ENCODE results near the gene RCBTB2.

Gene RCBTB2

DNA sequence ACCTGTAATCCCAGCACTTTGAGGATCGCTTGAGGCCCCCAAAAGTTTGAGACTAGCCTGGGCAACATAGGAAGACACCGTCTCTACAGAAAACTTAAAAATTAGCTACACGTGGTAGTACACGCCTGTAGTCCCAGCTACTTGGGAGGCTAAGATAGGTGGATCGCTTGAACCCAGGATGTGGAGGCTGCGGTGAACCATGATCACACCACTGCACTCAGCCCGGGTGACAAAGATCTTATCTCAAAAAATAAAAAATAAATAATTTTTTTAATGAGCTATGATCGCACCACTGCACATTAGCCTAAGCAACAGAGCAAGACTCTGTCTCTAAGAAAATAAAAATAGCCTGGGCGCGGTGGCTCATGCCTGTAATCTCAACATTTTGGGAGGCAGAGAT lies 6.6 kb downstream of the RCBTB2 start:
- TF ChIP-seq, protein P1, sequence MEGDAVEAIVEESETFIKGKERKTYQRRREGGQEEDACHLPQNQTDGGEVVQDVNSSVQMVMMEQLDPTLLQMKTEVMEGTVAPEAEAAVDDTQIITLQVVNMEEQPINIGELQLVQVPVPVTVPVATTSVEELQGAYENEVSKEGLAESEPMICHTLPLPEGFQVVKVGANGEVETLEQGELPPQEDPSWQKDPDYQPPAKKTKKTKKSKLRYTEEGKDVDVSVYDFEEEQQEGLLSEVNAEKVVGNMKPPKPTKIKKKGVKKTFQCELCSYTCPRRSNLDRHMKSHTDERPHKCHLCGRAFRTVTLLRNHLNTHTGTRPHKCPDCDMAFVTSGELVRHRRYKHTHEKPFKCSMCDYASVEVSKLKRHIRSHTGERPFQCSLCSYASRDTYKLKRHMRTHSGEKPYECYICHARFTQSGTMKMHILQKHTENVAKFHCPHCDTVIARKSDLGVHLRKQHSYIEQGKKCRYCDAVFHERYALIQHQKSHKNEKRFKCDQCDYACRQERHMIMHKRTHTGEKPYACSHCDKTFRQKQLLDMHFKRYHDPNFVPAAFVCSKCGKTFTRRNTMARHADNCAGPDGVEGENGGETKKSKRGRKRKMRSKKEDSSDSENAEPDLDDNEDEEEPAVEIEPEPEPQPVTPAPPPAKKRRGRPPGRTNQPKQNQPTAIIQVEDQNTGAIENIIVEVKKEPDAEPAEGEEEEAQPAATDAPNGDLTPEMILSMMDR (IDR thresholded peaks at IDR 0.05; ENCODE audit: low read depth, low read length): no peak

DNA sequence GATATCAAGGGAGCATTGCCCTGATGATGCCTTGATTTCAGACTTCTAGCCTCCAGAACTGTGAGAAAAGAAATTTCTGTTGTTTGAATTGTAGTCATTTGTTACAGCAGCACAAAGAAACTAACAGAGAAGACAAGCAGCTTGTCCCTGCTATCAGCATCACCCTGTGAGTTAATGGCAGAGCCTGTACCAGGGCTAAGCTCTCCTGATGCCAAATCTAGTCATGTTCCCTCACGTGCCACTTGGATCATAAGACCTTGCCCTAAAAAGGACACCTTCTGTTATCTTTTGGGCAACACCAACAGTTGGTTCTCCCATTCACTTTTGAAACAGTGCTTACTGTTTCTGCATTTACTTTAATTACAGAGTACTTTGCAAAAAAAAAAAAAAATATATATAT lies 14.8 kb downstream of the RCBTB2 start:
- TF ChIP-seq, protein P1 (IDR thresholded peaks at IDR 0.05; ENCODE audit: low read depth, low read length): no peak

More for the DNA sequence above, 6.6 kb downstream of the RCBTB2 start:
- H3K4me3 ChIP-seq (ENCODE audit: low read depth, low read length): no peak overlapping the region

DNA sequence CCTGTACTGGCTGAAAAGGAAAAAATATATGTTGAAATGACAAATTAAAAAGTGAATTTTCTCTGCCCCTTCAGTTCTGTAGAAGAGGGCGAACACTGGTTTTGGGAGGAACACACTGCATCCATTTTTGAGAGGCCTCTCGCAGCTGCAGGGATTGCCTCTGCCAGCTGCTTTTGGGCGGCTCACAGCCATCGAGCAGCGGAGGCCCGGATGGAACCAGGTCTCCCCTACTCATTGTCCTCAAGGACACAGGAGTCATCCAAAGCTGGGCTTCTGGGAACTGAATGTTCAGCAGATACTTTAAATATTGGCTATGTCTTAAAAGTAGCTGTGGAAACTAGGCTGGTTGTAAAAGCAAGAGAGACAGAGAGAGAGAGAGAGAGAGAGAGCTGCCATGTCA lies 17.1 kb downstream of the RCBTB2 start:
- H3K4me3 ChIP-seq (ENCODE audit: low read depth, low read length): no peak overlapping the region
- TF ChIP-seq, protein P1 (IDR thresholded peaks at IDR 0.05; ENCODE audit: low read depth, low read length): no peak

More for the DNA sequence above, 14.8 kb downstream of the RCBTB2 start:
- no peak overlapping the region for H3K4me3 ChIP-seq (ENCODE audit: low read depth, low read length)

DNA sequence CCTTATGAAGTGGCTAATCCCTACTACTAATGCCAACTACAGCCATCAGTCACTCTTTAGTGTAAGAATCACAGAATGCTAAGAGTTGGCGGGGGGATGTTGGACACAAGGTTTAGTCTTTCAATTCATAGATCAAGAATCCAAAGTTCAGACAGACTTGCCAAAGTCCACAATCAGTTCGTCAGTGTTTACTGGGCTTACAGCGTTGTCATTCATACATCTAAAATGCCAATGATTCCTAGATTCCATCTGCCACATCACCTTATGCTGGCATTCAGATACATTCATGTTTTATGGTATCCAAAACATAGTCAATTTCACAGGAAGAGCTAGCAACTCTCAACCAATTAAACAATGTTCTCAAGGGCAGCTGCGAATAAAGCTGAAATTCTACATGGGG lies 18.1 kb downstream of the RCBTB2 start:
- TF ChIP-seq, protein P1 (IDR thresholded peaks at IDR 0.05; ENCODE audit: low read depth, low read length): no peak
- no peak overlapping the region for H3K4me3 ChIP-seq (ENCODE audit: low read depth, low read length)

DNA sequence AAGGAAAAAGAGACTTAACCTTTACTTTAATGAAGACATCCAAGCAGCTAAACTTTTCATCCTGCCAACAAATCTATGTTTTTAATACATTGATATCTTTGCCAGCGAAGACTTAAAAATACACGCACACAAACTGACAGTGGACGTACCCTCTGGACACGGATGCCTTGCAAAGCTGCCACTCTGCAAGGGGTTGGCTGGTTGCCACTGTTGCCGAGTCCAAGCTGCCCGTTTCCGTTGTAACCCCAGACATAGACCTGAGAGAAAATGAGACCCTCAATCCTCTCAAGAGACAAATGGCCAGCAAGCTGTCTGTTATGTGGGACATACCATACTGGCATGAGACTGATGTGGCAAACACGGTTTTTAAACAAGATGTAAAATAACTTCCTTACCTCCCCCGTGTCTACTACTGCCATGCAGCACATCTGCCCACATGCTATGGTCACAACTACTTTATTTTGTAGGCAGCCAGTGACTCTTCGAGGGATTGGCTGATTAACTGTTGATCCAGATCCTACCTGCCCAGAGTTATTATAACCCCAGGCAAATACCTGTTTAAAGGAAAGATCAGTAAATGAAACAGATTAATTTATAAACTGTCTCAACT lies 21.2 kb downstream of the RCBTB2 start:
- TF ChIP-seq, protein P1 (IDR thresholded peaks at IDR 0.05; ENCODE audit: low read depth, low read length): no peak
- H3K4me3 ChIP-seq (ENCODE audit: low read depth, low read length): no peak overlapping the region

DNA sequence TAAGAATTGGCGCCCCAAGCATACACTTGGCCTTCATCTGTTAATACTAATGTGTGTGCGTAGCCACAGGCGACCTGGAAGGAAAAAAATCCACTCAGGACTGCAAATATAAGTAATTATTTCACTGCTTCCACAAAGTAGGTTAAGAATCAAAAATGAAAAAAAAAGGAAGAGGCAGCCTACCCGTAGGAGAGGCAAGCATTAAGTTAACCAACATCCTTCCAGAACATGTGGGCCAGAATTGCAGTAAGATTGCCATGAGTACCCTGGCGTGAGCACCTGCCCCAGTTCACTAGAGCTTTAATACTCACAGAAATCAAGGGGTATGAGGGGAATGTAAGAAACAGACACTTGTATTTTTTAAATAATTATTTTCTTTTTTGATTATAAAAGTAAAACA lies 22.2 kb downstream of the RCBTB2 start:
- TF ChIP-seq, protein P1 (IDR thresholded peaks at IDR 0.05; ENCODE audit: low read depth, low read length): no peak
- H3K4me3 ChIP-seq (ENCODE audit: low read depth, low read length): no peak overlapping the region

DNA sequence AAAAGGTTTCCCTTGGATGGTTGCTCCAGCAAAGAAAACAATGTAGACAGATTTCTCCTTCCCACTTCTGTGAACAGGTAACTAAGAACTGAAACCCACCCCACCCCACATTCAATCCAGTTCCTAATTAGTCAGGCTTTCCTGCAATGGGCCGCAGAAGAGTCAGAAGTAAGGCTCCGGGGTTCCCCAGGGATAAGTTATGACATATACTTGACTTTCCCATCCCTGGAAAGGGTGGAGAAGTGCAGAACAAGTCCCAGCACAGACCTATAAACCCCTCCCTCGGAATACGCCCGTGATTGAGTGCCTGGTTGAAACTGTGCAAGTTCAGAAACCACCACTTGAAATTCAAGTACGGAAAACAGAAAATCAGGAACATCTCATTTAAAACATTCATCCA lies 24.9 kb downstream of the RCBTB2 start:
- TF ChIP-seq, protein P1 (IDR thresholded peaks at IDR 0.05; ENCODE audit: low read depth, low read length): no peak
- no peak overlapping the region for H3K4me3 ChIP-seq (ENCODE audit: low read depth, low read length)
